ENCODE data around the gene GAGE12C. TPM values are rescaled to one million over a fixed set of nuclear protein-coding genes. Genes with fewer than 3 reads are reported as not detected.
"Not testable (repeated sequence)": the region's sequence is repeated elsewhere in the genome, so short reads cannot be mapped to it uniquely, and the experiment has no call there.

Gene GAGE12C
- polyA plus RNA-seq, 3 donors, result not detected

GRCh38 chrX:49568728-49569127 lies 36.8 kb downstream of the GAGE12C start:
- H3K27me3 ChIP-seq (ENCODE audit: control insufficient read depth in 2 of 2, insufficient read depth in 2 of 2, low read length in 2 of 2); H3K9ac ChIP-seq (ENCODE audit: insufficient read depth, low read length, poor library complexity, severe bottlenecking); H3K27ac Mint-ChIP-seq; DNase-seq; H3K4me3 Mint-ChIP-seq; H3K36me3 Mint-ChIP-seq; H3K27me3 Mint-ChIP-seq (ENCODE audit: low read depth in 3 of 3); H3K4me1 Mint-ChIP-seq; H3K9me3 ChIP-seq (replicated peaks in 1 of 2; ENCODE audit: control insufficient read depth in 1 of 2, insufficient read depth in 1 of 2, low read length in 2 of 2); H3K4me2 ChIP-seq (replicated peaks; ENCODE audit: extremely low read depth, low read length, poor library complexity, severe bottlenecking); H3K36me3 ChIP-seq (replicated peaks in 1 of 2; ENCODE audit: control insufficient read depth in 1 of 2, insufficient read depth in 2 of 2, low read length in 2 of 2); H3K79me2 ChIP-seq (ENCODE audit: insufficient read depth, low read length); H2AFZ ChIP-seq (ENCODE audit: insufficient read depth, low read depth, low read length, poor library complexity, severe bottlenecking); H3K9me3 Mint-ChIP-seq; H3K27ac ChIP-seq (ENCODE audit: low read depth in 1 of 2, low read length in 2 of 2); H3K4me1 ChIP-seq (ENCODE audit: control insufficient read depth in 1 of 2, insufficient read depth in 2 of 2, low read length in 2 of 2); H4K20me1 ChIP-seq (ENCODE audit: insufficient read depth, low read length); H3K4me3 ChIP-seq (replicated peaks in 1 of 3; ENCODE audit: low read depth in 2 of 3, low read length in 3 of 3); intact Hi-C loops (cut with micrococcal nuclease): not testable (repeated sequence)
- no CpG with 5 or more reads among the region's 11 CpGs for WGBS (ENCODE audit: insufficient coverage)

- H3K27me3 Mint-ChIP-seq (ENCODE audit: low read depth in 3 of 3); H3K4me1 Mint-ChIP-seq; H3K4me3 ChIP-seq (replicated peaks in 1 of 3; ENCODE audit: low read depth in 2 of 3, low read length in 3 of 3); H3K4me1 ChIP-seq (ENCODE audit: control insufficient read depth in 1 of 2, insufficient read depth in 2 of 2, low read length in 2 of 2); DNase-seq; H3K27ac Mint-ChIP-seq; H3K9me3 ChIP-seq (replicated peaks in 1 of 2; ENCODE audit: control insufficient read depth in 1 of 2, insufficient read depth in 1 of 2, low read length in 2 of 2); H3K36me3 Mint-ChIP-seq; H3K27ac ChIP-seq (ENCODE audit: low read depth in 1 of 2, low read length in 2 of 2); intact Hi-C loops (cut with micrococcal nuclease); H3K79me2 ChIP-seq (ENCODE audit: insufficient read depth, low read length); H3K9me3 Mint-ChIP-seq; H3K27me3 ChIP-seq (ENCODE audit: control insufficient read depth in 2 of 2, insufficient read depth in 2 of 2, low read length in 2 of 2); H3K4me2 ChIP-seq (replicated peaks; ENCODE audit: extremely low read depth, low read length, poor library complexity, severe bottlenecking); H3K36me3 ChIP-seq (replicated peaks in 1 of 2; ENCODE audit: control insufficient read depth in 1 of 2, insufficient read depth in 2 of 2, low read length in 2 of 2); H2AFZ ChIP-seq (ENCODE audit: insufficient read depth, low read depth, low read length, poor library complexity, severe bottlenecking); H4K20me1 ChIP-seq (ENCODE audit: insufficient read depth, low read length); H3K4me3 Mint-ChIP-seq; H3K9ac ChIP-seq (ENCODE audit: insufficient read depth, low read length, poor library complexity, severe bottlenecking): not testable (repeated sequence)
- WGBS (ENCODE audit: insufficient coverage), result no CpG with 5 or more reads among the region's 13 CpGs
Observed at GRCh38 chrX:49569152-49569551, 37.2 kb downstream of the GAGE12C start.

- H3K27me3 Mint-ChIP-seq (ENCODE audit: low read depth in 3 of 3); H3K4me3 Mint-ChIP-seq; H3K4me1 ChIP-seq (ENCODE audit: control insufficient read depth in 1 of 2, insufficient read depth in 2 of 2, low read length in 2 of 2); H3K36me3 ChIP-seq (replicated peaks in 1 of 2; ENCODE audit: control insufficient read depth in 1 of 2, insufficient read depth in 2 of 2, low read length in 2 of 2); intact Hi-C loops (cut with micrococcal nuclease); H3K27ac ChIP-seq (ENCODE audit: low read depth in 1 of 2, low read length in 2 of 2); H3K4me2 ChIP-seq (replicated peaks; ENCODE audit: extremely low read depth, low read length, poor library complexity, severe bottlenecking); H4K20me1 ChIP-seq (ENCODE audit: insufficient read depth, low read length); H3K27ac Mint-ChIP-seq; H3K4me1 Mint-ChIP-seq; H2AFZ ChIP-seq (ENCODE audit: insufficient read depth, low read depth, low read length, poor library complexity, severe bottlenecking); H3K36me3 Mint-ChIP-seq; H3K9me3 ChIP-seq (replicated peaks in 1 of 2; ENCODE audit: control insufficient read depth in 1 of 2, insufficient read depth in 1 of 2, low read length in 2 of 2); H3K79me2 ChIP-seq (ENCODE audit: insufficient read depth, low read length); DNase-seq; H3K4me3 ChIP-seq (replicated peaks in 1 of 3; ENCODE audit: low read depth in 2 of 3, low read length in 3 of 3); H3K27me3 ChIP-seq (ENCODE audit: control insufficient read depth in 2 of 2, insufficient read depth in 2 of 2, low read length in 2 of 2); H3K9me3 Mint-ChIP-seq; H3K9ac ChIP-seq (ENCODE audit: insufficient read depth, low read length, poor library complexity, severe bottlenecking): not testable (repeated sequence)
- WGBS (ENCODE audit: insufficient coverage), result no CpG with 5 or more reads among the region's 16 CpGs
Observed at GRCh38 chrX:49570100-49570499, 38.1 kb downstream of the GAGE12C start, which contains the start of gene GAGE12G. GAGE12G (plus strand) TSS chrX:49570400; CDS start chrX:49571555, 1,155 bp downstream.

- no CpG with 5 or more reads among the region's 16 CpGs for WGBS (ENCODE audit: insufficient coverage)
- H3K4me3 Mint-ChIP-seq; H3K9me3 Mint-ChIP-seq; H3K36me3 Mint-ChIP-seq; H3K27me3 ChIP-seq (ENCODE audit: control insufficient read depth in 2 of 2, insufficient read depth in 2 of 2, low read length in 2 of 2); H3K4me1 Mint-ChIP-seq; intact Hi-C loops (cut with micrococcal nuclease); H4K20me1 ChIP-seq (ENCODE audit: insufficient read depth, low read length); DNase-seq; H3K9me3 ChIP-seq (replicated peaks in 1 of 2; ENCODE audit: control insufficient read depth in 1 of 2, insufficient read depth in 1 of 2, low read length in 2 of 2); H3K9ac ChIP-seq (ENCODE audit: insufficient read depth, low read length, poor library complexity, severe bottlenecking); H2AFZ ChIP-seq (ENCODE audit: insufficient read depth, low read depth, low read length, poor library complexity, severe bottlenecking); H3K4me3 ChIP-seq (replicated peaks in 1 of 3; ENCODE audit: low read depth in 2 of 3, low read length in 3 of 3); H3K4me2 ChIP-seq (replicated peaks; ENCODE audit: extremely low read depth, low read length, poor library complexity, severe bottlenecking); H3K27ac Mint-ChIP-seq; H3K79me2 ChIP-seq (ENCODE audit: insufficient read depth, low read length); H3K36me3 ChIP-seq (replicated peaks in 1 of 2; ENCODE audit: control insufficient read depth in 1 of 2, insufficient read depth in 2 of 2, low read length in 2 of 2); H3K27me3 Mint-ChIP-seq (ENCODE audit: low read depth in 3 of 3); H3K4me1 ChIP-seq (ENCODE audit: control insufficient read depth in 1 of 2, insufficient read depth in 2 of 2, low read length in 2 of 2); H3K27ac ChIP-seq (ENCODE audit: low read depth in 1 of 2, low read length in 2 of 2): not testable (repeated sequence)
Observed at GRCh38 chrX:49579649-49580048, 47.7 kb downstream of the GAGE12C start, which contains the start of gene GAGE12H. GAGE12H (plus strand) TSS chrX:49579949; CDS start chrX:49581104, 1,155 bp downstream.
